ENCODE measurements around the gene METTL4. TPM values are rescaled to one million over a fixed set of nuclear protein-coding genes. Genes with fewer than 3 reads are reported as not detected.

METTL4 gene
- total RNA-seq, 1 experiment from 2014 or later, result 20.1 TPM

- BruUV-seq (replicated peaks), result no TSS peak
- no peak for TF ChIP-seq CTCF (IDR thresholded peaks at IDR 0.05; ENCODE audit: insufficient read depth in 1 of 2, low read depth in 1 of 2, low read length in 1 of 2, severe bottlenecking in 1 of 2, unreplicated experiment in 1 of 2)
- intact Hi-C loops (cut with micrococcal nuclease; ENCODE audit: unreplicated experiment), result no loop called here
Measured at GRCh38 chr18:2508155-2508554, 63.1 kb downstream of the METTL4 start.

GRCh38 chr18:2504642-2505041, 66.7 kb downstream of the METTL4 start:
- Mint-ChIP-seq H3K9me3 (ENCODE audit: unreplicated experiment) (no peaks in the 10 kb centered on the region), H3K4me1 (ENCODE audit: low read depth, unreplicated experiment) (no peaks in the 10 kb centered on the region), H3K36me3 (ENCODE audit: insufficient read depth, unreplicated experiment) (no peaks in the 10 kb centered on the region), H3K27ac (ENCODE audit: unreplicated experiment) (no peak overlapping the region), H3K4me3 (ENCODE audit: unreplicated experiment) (no peak overlapping the region), H3K27me3 (ENCODE audit: insufficient read depth, unreplicated experiment) (peaks cover 10% of the 10 kb centered on the region)
- TF ChIP-seq CTCF (IDR thresholded peaks at IDR 0.05; ENCODE audit: insufficient read depth in 1 of 2, low read depth in 1 of 2, low read length in 1 of 2, severe bottlenecking in 1 of 2, unreplicated experiment in 1 of 2), result no peak
- H3K27me3 ChIP-seq (replicated peaks; ENCODE audit: control insufficient read depth, insufficient read depth, low read length), result no peaks in the 10 kb centered on the region; the same call in 1 of the 2 replicates
- intact Hi-C loops (cut with micrococcal nuclease; ENCODE audit: unreplicated experiment), result no loop called here
- DNase-seq, result no peak
- POLR2A ChIA-PET, result no interaction called here
- H3K4me3 ChIP-seq (ENCODE audit: low read depth, low read length), result no peak overlapping the region
- no peaks in the 10 kb centered on the region for H3K36me3 ChIP-seq (ENCODE audit: control insufficient read depth, insufficient read depth, low read length)
- CTCF ChIA-PET, result no interaction called here
- no TSS peak for BruUV-seq (replicated peaks)
- H3K4me1 ChIP-seq, result no peaks in the 10 kb centered on the region
- no peaks in the 10 kb centered on the region for H3K9me3 ChIP-seq

More at GRCh38 chr18:2508155-2508554, 63.1 kb downstream of the METTL4 start:
- Histone ChIP-seq H3K9me3 (no peaks in the 10 kb centered on the region), H3K4me1 (no peaks in the 10 kb centered on the region), H3K4me3 (ENCODE audit: low read depth, low read length) (no peak overlapping the region), H3K36me3 (ENCODE audit: control insufficient read depth, insufficient read depth, low read length) (no peaks in the 10 kb centered on the region), H3K27me3 (replicated peaks; ENCODE audit: control insufficient read depth, insufficient read depth, low read length) (no peaks in the 10 kb centered on the region)
- H3K36me3 Mint-ChIP-seq (ENCODE audit: insufficient read depth, unreplicated experiment), result no peaks in the 10 kb centered on the region
- H3K27ac Mint-ChIP-seq (ENCODE audit: unreplicated experiment), result no peak overlapping the region
- DNase-seq, result no peak
- CTCF ChIA-PET, result no interaction called here
- H3K4me3 Mint-ChIP-seq (ENCODE audit: unreplicated experiment), result no peak overlapping the region
- POLR2A ChIA-PET, result no interaction called here
- H3K4me1 Mint-ChIP-seq (ENCODE audit: low read depth, unreplicated experiment), result no peaks in the 10 kb centered on the region
- H3K27me3 Mint-ChIP-seq (ENCODE audit: insufficient read depth, unreplicated experiment), result peaks cover 6% of the 10 kb centered on the region
- no peaks in the 10 kb centered on the region for H3K9me3 Mint-ChIP-seq (ENCODE audit: unreplicated experiment)

DNA sequence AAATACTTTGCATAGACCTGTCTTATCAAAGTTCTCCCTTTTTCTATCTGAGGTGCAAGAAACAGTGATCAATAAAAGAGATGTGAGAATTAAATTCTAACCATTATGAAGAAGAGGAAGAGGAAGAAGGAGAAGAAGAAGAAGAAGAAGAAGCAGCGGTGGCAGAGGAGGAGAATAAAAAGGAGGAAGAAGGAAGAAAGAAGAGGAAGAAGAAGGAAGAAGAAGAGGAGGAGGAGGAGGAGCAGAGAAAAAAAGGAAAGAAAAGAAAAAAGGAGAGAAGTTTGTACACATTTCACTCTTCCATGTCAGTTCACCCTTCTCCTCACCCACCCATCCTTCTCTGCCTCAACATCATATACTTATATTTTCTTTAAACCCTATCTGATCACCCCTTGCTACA, 68.4 kb downstream of the METTL4 start:
- H3K27me3 Mint-ChIP-seq (ENCODE audit: insufficient read depth, unreplicated experiment), result peaks cover 12% of the 10 kb centered on the region
- intact Hi-C loops (cut with micrococcal nuclease; ENCODE audit: unreplicated experiment), result no loop called here
- no peaks in the 10 kb centered on the region for H3K4me1 ChIP-seq
- H3K9me3 ChIP-seq, result no peaks in the 10 kb centered on the region
- TF ChIP-seq CTCF (IDR thresholded peaks at IDR 0.05; ENCODE audit: insufficient read depth in 1 of 2, low read depth in 1 of 2, low read length in 1 of 2, severe bottlenecking in 1 of 2, unreplicated experiment in 1 of 2), result no peak
- CTCF ChIA-PET, result no interaction called here
- BruUV-seq (replicated peaks), result no TSS peak
- POLR2A ChIA-PET, result no interaction called here
- H3K36me3 Mint-ChIP-seq (ENCODE audit: insufficient read depth, unreplicated experiment), result no peaks in the 10 kb centered on the region
- H3K36me3 ChIP-seq (ENCODE audit: control insufficient read depth, insufficient read depth, low read length), result no peaks in the 10 kb centered on the region
- H3K9me3 Mint-ChIP-seq (ENCODE audit: unreplicated experiment), result no peaks in the 10 kb centered on the region
- no peak for DNase-seq
- H3K4me1 Mint-ChIP-seq (ENCODE audit: low read depth, unreplicated experiment), result no peaks in the 10 kb centered on the region
- no peaks in the 10 kb centered on the region; the same call in 1 of the 2 replicates for H3K27me3 ChIP-seq (replicated peaks; ENCODE audit: control insufficient read depth, insufficient read depth, low read length)
- H3K4me3 Mint-ChIP-seq (ENCODE audit: unreplicated experiment), result no peak overlapping the region
- no peak overlapping the region for H3K4me3 ChIP-seq (ENCODE audit: low read depth, low read length)
- no peak overlapping the region for H3K27ac Mint-ChIP-seq (ENCODE audit: unreplicated experiment)

All from Caco-2 (cell line).